HG03521 (cell line): ENCODE measurements around the gene TBC1D22A.
"Not testable (repeated sequence)": the region's sequence is repeated elsewhere in the genome, so short reads cannot be mapped to it uniquely, and the experiment has no call there.

Experiments
- ATAC-seq: cut with Tn5 transposase; IDR thresholded peaks from one replicate; pipeline ENCODE4 v1.9.1; 2021; ENCODE audit warnings: mild to moderate bottlenecking, moderate library complexity; ENCODE audit not compliant: unreplicated experiment

The TBC1D22A gene

GRCh38 chr22:46810856-46811786, 48.7 kb downstream of the TBC1D22A start:
- ATAC-seq: no peak

GRCh38 chr22:46812034-46812605, 49.7 kb downstream of the TBC1D22A start:
- ATAC-seq: no peak

GRCh38 chr22:46812788-46813187, 50.3 kb downstream of the TBC1D22A start:
- no peak for ATAC-seq

- no peak for ATAC-seq
These were observed 51.6 kb downstream of the TBC1D22A start for GRCh38 chr22:46813816-46814597.

- no peak for ATAC-seq
These were observed 52.7 kb downstream of the TBC1D22A start for GRCh38 chr22:46815132-46815531.

GRCh38 chr22:46815559-46815895, 53.1 kb downstream of the TBC1D22A start:
- ATAC-seq: no peak

- no peak for ATAC-seq
These were observed 53.7 kb downstream of the TBC1D22A start for GRCh38 chr22:46815896-46816731.

GRCh38 chr22:46817390-46817789, 54.9 kb downstream of the TBC1D22A start:
- not testable (repeated sequence) for ATAC-seq

GRCh38 chr22:46823248-46823647, 60.8 kb downstream of the TBC1D22A start:
- no peak for ATAC-seq

- no peak for ATAC-seq
These were observed 61.2 kb downstream of the TBC1D22A start for GRCh38 chr22:46823654-46824053.

- no peak for ATAC-seq
These were observed 62.0 kb downstream of the TBC1D22A start for GRCh38 chr22:46824344-46824909.

- no peak for ATAC-seq
These were observed 62.6 kb downstream of the TBC1D22A start for GRCh38 chr22:46824980-46825544.

GRCh38 chr22:46826438-46827135, 64.1 kb downstream of the TBC1D22A start:
- no peak for ATAC-seq

GRCh38 chr22:46827136-46827780, 64.8 kb downstream of the TBC1D22A start:
- no peak for ATAC-seq

- ATAC-seq: no peak
These were observed 65.3 kb downstream of the TBC1D22A start for GRCh38 chr22:46827781-46828180.

GRCh38 chr22:46828323-46828900, 66.0 kb downstream of the TBC1D22A start:
- no peak for ATAC-seq

GRCh38 chr22:46829117-46829891, 66.9 kb downstream of the TBC1D22A start:
- no peak for ATAC-seq
